ENCODE results near the gene EMP2. TPM values are rescaled to one million over a fixed set of nuclear protein-coding genes. Genes with fewer than 3 reads are reported as not detected.
A peak's percentile ranks its signal among the peaks of the same experiment; 100 is the strongest.
"Not testable (repeated sequence)": the region's sequence is repeated elsewhere in the genome, so short reads cannot be mapped to it uniquely, and the experiment has no call there.

The EMP2 gene
- total RNA-seq, 1 donor from 2014 or later = not detected

DNA sequence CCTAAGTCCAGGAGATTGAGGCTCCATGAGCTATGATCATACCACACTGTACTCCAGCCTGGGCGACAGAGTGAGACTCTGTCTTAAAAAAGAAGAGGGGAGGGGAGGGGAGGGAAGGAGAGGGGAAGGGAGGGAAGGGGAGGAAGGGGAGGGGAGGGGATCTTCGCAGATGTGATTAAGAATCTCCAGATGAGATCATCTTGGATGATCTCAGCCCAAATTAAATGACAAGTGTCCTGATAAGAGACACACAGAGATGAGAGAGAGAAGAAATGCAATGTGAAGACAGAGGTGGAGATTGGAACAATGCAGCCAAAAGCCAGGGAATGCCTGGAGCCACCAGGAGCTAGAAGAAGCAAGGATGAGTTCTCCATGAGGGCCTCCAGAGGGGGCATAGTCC lies 70.1 kb downstream of the EMP2 start:
- Mint-ChIP-seq H3K36me3 (ENCODE audit: low read depth) (no peaks in the 10 kb centered on the region), H3K27me3 (no peaks in the 10 kb centered on the region), H3K9me3 (no peaks in the 10 kb centered on the region), H3K4me1 (peaks cover 22% of the 10 kb centered on the region), H3K4me3 (no peak overlapping the region), H3K27ac (no peak overlapping the region)
- POLR2A ChIA-PET = interaction anchor here (0.7 to 0.9 kb wide), 2 partner anchors 49 to 196 kb away, joined by 3 to 7 read pairs; no protein-coding TSS in a partner anchor
- CTCF ChIA-PET = interaction anchor here (0.6 to 7.8 kb wide), 12 partner anchors 10 to 1574 kb away, joined by 3 to 116 read pairs (median 5); partner anchors contain the start of gene CIITA
- intact Hi-C loops (cut with micrococcal nuclease) = loop anchor here (5.0 kb wide), 1 partner anchor 422 kb away; no protein-coding TSS in a partner anchor
- ATAC-seq (ENCODE audit: low read depth) (no peak), DNase-seq (no peak)
- TF ChIP-seq, protein P1, sequence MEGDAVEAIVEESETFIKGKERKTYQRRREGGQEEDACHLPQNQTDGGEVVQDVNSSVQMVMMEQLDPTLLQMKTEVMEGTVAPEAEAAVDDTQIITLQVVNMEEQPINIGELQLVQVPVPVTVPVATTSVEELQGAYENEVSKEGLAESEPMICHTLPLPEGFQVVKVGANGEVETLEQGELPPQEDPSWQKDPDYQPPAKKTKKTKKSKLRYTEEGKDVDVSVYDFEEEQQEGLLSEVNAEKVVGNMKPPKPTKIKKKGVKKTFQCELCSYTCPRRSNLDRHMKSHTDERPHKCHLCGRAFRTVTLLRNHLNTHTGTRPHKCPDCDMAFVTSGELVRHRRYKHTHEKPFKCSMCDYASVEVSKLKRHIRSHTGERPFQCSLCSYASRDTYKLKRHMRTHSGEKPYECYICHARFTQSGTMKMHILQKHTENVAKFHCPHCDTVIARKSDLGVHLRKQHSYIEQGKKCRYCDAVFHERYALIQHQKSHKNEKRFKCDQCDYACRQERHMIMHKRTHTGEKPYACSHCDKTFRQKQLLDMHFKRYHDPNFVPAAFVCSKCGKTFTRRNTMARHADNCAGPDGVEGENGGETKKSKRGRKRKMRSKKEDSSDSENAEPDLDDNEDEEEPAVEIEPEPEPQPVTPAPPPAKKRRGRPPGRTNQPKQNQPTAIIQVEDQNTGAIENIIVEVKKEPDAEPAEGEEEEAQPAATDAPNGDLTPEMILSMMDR (IDR thresholded peaks at IDR 0.05) = no peak

DNA sequence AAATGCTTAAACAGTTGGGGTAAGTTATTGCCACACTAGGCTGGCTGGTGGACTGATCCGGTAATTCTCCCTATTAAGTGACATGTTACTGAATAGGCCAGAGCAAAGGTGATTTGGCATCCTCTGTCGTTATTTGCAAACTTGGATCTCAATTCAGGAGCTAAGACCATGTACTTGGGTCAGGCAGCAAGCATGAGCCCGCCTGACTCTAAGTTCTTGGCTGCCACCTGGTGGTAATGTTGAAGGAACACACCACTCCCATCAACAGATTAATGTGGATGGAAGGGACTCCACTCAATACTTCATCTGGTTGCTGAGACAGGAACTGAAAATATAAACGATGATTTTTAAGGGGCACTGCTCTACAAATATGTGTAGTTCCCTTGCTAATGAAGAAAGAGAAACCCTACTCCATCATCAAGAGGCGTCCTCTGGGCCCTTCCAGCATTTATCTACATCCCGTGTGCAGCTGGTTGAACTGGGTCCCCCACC lies 70.8 kb downstream of the EMP2 start:
- Mint-ChIP-seq H3K27me3 (no peaks in the 10 kb centered on the region), H3K4me1 (peaks cover 17% of the 10 kb centered on the region), H3K36me3 (ENCODE audit: low read depth) (no peaks in the 10 kb centered on the region), H3K27ac (peak overlapping the region; percentile 19), H3K4me3 (no peak overlapping the region), H3K9me3 (no peaks in the 10 kb centered on the region)
- TF ChIP-seq, protein P1 (IDR thresholded peaks at IDR 0.05) = peak; percentile 58
- ChIA-PET CTCF (interaction anchor here (0.6 to 7.8 kb wide), 16 partner anchors 11 to 1573 kb away, joined by 3 to 116 read pairs (median 4); partner anchors contain the start of gene CIITA), POLR2A (interaction anchor here (0.7 to 0.9 kb wide), 3 partner anchors 193 to 253 kb away, joined by 3 to 7 read pairs (median 3); no protein-coding TSS in a partner anchor)
- intact Hi-C loops (cut with micrococcal nuclease) = loop anchor here (1.0 to 10.0 kb wide), 10 partner anchors 125 to 1942 kb away; partner anchors contain the start of genes ATF7IP2 and GRIN2A
- no peak for DNase-seq
- peak; percentile 96 for ATAC-seq (ENCODE audit: low read depth)

DNA sequence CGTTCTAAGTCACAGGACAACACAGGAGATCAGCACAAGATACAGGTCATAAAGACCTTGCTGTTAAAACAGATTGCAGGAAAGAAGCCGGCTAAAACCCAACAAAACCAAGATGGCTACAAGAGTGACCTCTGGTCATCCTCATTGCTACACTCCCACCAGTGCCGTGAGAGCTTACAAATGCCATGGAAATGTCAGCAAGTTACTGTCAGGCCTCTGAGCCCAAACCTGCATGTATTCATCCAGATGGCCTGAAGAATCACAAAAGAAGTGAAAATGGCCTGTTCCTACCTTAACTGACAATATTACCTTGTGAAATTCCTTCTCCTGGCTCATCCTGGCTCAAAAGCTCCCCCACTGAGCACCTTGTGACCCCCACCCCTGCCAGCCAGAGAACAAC lies 75.1 kb downstream of the EMP2 start:
- H3K4me3 Mint-ChIP-seq; DNase-seq; H3K36me3 Mint-ChIP-seq (ENCODE audit: low read depth); H3K9me3 Mint-ChIP-seq; ATAC-seq (ENCODE audit: low read depth); H3K27ac Mint-ChIP-seq; H3K27me3 Mint-ChIP-seq: not testable (repeated sequence)
- intact Hi-C loops (cut with micrococcal nuclease) = loop anchor here (10.0 kb wide), 1 partner anchor 120 kb away; the partner anchor contains the start of gene ATF7IP2
- ChIA-PET CTCF (interaction anchor here (0.7 to 1.5 kb wide), 4 partner anchors 8 to 251 kb away, joined by 3 to 4 read pairs (median 4); no protein-coding TSS in a partner anchor), POLR2A (interaction anchor here (0.6 kb wide), 1 partner anchor 222 kb away, joined by 4 read pairs; no protein-coding TSS in a partner anchor)
- peaks cover 15% of the 10 kb centered on the region for H3K4me1 Mint-ChIP-seq

DNA sequence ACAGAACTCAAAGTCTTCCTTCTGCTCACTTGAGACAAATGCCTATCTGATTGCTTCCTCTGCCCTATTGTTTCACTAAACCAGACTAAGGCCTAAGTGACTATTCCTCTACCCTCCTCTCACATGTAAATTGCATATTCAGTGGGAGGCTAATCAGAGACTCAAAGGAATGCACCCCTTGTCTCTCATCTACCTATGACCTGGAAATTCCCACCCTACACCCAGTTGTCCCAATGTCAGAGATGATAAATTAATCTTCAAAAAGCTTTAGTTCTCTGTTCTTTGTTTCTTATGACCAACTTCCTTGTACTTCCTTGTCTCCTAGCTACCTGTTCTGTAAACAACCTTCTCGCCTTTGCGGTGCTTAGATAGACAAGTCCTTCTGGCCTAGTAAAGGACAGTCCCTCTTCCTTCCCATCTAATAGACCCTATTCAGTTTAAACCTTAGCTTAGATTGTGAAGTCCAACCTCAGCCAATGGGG lies 76.0 kb downstream of the EMP2 start:
- Mint-ChIP-seq H3K9me3 (no peaks in the 10 kb centered on the region), H3K27ac (no peak overlapping the region), H3K4me3 (no peak overlapping the region), H3K27me3 (no peaks in the 10 kb centered on the region), H3K4me1 (peaks cover 10% of the 10 kb centered on the region), H3K36me3 (ENCODE audit: low read depth) (no peaks in the 10 kb centered on the region)
- TF ChIP-seq, protein P1 (IDR thresholded peaks at IDR 0.05) = no peak
- intact Hi-C loops (cut with micrococcal nuclease) = loop anchor here (10.0 kb wide), 1 partner anchor 120 kb away; the partner anchor contains the start of gene ATF7IP2
- ChIA-PET POLR2A (interaction anchor here (0.6 to 0.7 kb wide), 2 partner anchors 184 to 203 kb away, joined by 3 to 9 read pairs; no protein-coding TSS in a partner anchor), CTCF (interaction anchor here (1.0 to 1.5 kb wide), 5 partner anchors 9 to 250 kb away, joined by 4 to 5 read pairs (median 4); no protein-coding TSS in a partner anchor)
- DNase-seq (no peak), ATAC-seq (ENCODE audit: low read depth) (no peak)

DNA sequence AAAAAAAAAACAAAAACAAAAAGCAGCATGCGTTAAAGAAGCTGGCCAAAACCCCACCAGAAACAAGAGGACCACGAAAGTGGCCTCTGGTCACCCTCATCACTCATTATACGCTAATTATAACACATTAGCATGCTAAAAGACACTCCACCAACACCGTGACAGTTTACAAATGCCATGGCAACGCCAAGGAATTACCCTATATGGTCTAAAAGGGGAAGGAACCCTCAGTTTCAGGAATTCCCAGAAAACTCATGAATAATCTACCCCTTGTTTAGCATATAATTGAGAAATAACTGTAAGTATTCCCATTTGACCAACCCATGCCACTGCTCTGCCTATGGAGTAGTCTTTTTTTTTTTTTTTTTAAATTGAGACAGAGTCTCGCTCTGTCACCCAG lies 77.6 kb downstream of the EMP2 start:
- Mint-ChIP-seq H3K9me3 (no peaks in the 10 kb centered on the region), H3K27ac (no peak overlapping the region), H3K4me1 (peaks cover 10% of the 10 kb centered on the region), H3K4me3 (no peak overlapping the region), H3K36me3 (ENCODE audit: low read depth) (no peaks in the 10 kb centered on the region), H3K27me3 (no peaks in the 10 kb centered on the region)
- CTCF ChIA-PET = no interaction called here
- no peak for ATAC-seq (ENCODE audit: low read depth)
- TF ChIP-seq, protein P1 (IDR thresholded peaks at IDR 0.05) = no peak
- POLR2A ChIA-PET = interaction anchor here (0.7 kb wide), 1 partner anchor 550 kb away, joined by 3 read pairs; no protein-coding TSS in a partner anchor
- intact Hi-C loops (cut with micrococcal nuclease) = loop anchor here (10.0 kb wide), 1 partner anchor 118 kb away; the partner anchor contains the start of gene ATF7IP2
- no peak for DNase-seq
